NK-92 treated with Interleukin-12 subunit alpha and Interleukin-12 subunit beta, amount 100 ng/mL, for 24 hours (cell line): Measurements from ENCODE around the gene IRX2.

Source experiments
- DNase-seq: peaks from one replicate; lab custom pipeline; 2025; lab: John Stamatoyannopoulos, UW

The IRX2 gene

GRCh38 chr5:2715856-2716255 is 35.6 kb downstream of the IRX2 start:
- no peak for DNase-seq

- DNase-seq = no peak
Measured at GRCh38 chr5:2714805-2715204, 36.7 kb downstream of the IRX2 start.

GRCh38 chr5:2714026-2714425 is 37.5 kb downstream of the IRX2 start:
- DNase-seq = no peak

GRCh38 chr5:2711446-2712425 is 39.7 kb downstream of the IRX2 start:
- DNase-seq = no peak

- no peak for DNase-seq
Measured at GRCh38 chr5:2710910-2711309, 40.6 kb downstream of the IRX2 start.

GRCh38 chr5:2709976-2710689 is 41.3 kb downstream of the IRX2 start:
- no peak for DNase-seq

- DNase-seq = no peak
Measured at GRCh38 chr5:2708751-2709150, 42.7 kb downstream of the IRX2 start.

GRCh38 chr5:2708132-2708531 is 43.3 kb downstream of the IRX2 start:
- DNase-seq = no peak

GRCh38 chr5:2705861-2706260 is 45.6 kb downstream of the IRX2 start:
- DNase-seq = no peak

- DNase-seq = no peak
Measured at GRCh38 chr5:2704806-2705645, 46.5 kb downstream of the IRX2 start.

- DNase-seq = no peak
Measured at GRCh38 chr5:2704111-2704510, 47.4 kb downstream of the IRX2 start.

- no peak for DNase-seq
Measured at GRCh38 chr5:2703615-2704014, 47.9 kb downstream of the IRX2 start.

GRCh38 chr5:2703041-2703440 is 48.4 kb downstream of the IRX2 start:
- DNase-seq = no peak

GRCh38 chr5:2702096-2702879 is 49.2 kb downstream of the IRX2 start:
- no peak for DNase-seq

GRCh38 chr5:2701592-2701991 is 49.9 kb downstream of the IRX2 start:
- DNase-seq = no peak

GRCh38 chr5:2700876-2701275 is 50.6 kb downstream of the IRX2 start:
- no peak for DNase-seq

- no peak for DNase-seq
Measured at GRCh38 chr5:2699686-2700085, 51.8 kb downstream of the IRX2 start.

GRCh38 chr5:2699231-2699630 is 52.2 kb downstream of the IRX2 start:
- no peak for DNase-seq

- no peak for DNase-seq
Measured at GRCh38 chr5:2698581-2698980, 52.9 kb downstream of the IRX2 start.

GRCh38 chr5:2697446-2698200 is 53.9 kb downstream of the IRX2 start:
- DNase-seq = no peak

GRCh38 chr5:2697041-2697440 is 54.4 kb downstream of the IRX2 start:
- no peak for DNase-seq
